A549 (cell line): ENCODE results near the gene NPBWR2.

Experiments used
- BHLHE40 ChIP-seq: IDR thresholded peaks from 2 replicates; pipeline ENCODE4 v1.6.1; 2012; ENCODE audit warnings: low read depth, low read length, inconsistent platforms
- HOXB5 ChIP-seq: fragments of 250-450 bp; sonication (Bioruptor Pico); IDR thresholded peaks from 2 replicates; pipeline ENCODE4 v1.5.0; 2020; ENCODE audit warnings: mild to moderate bottlenecking, moderate library complexity
- MAFK ChIP-seq: fragments of 450-650 bp; IDR thresholded peaks from 2 replicates; pipeline ENCODE4 v1.6.1; 2014; ENCODE audit not compliant: partially characterized antibody
- PBX3 ChIP-seq: IDR thresholded peaks from 2 replicates; pipeline ENCODE4 v1.6.1; 2012
- PHF8 ChIP-seq: fragments of 200-600 bp; sonication (generic); IDR thresholded peaks from 2 replicates; pipeline ENCODE4 v1.6.1; 2016; ENCODE audit warnings: low read depth, mild to moderate bottlenecking, antibody characterized with exemption, moderate library complexity, borderline replicate concordance
- POLR2A ChIP-seq: IDR thresholded peaks from 2 replicates; pipeline ENCODE4 v1.6.1; 2012; ENCODE audit warnings: mild to moderate bottlenecking, low read length
- RFX5 ChIP-seq: fragments of 450-650 bp; IDR thresholded peaks from 2 replicates; pipeline ENCODE4 v1.7.1; 2014; ENCODE audit warnings: antibody characterized with exemption, mild to moderate bottlenecking, moderate library complexity
- SMC3 ChIP-seq: fragments of >200 bp; sonication (Bioruptor Twin); formaldehyde crosslinking; IDR thresholded peaks from 3 replicates; pipeline ENCODE4 v1.6.1; 2018; ENCODE audit warnings: inconsistent platforms
- ZFP36 ChIP-seq: fragments of 450-650 bp; IDR thresholded peaks from 2 replicates; pipeline ENCODE4 v1.6.1; 2014; ENCODE audit warnings: borderline replicate concordance; ENCODE audit not compliant: partially characterized antibody
- TF ChIP-seq, protein P1 (sequence below): fragments of >200 bp; sonication (Bioruptor Twin); formaldehyde crosslinking; IDR thresholded peaks from 3 replicates; pipeline ENCODE4 v1.5.1; 2016
- TF ChIP-seq, protein P2 (sequence below): fragments of 200-600 bp; sonication (generic); IDR thresholded peaks from 2 replicates; pipeline ENCODE4 v1.6.1; 2016; ENCODE audit warnings: antibody characterized with exemption, mild to moderate bottlenecking, moderate library complexity
- TF ChIP-seq, protein P3 (sequence below): IDR thresholded peaks from 2 replicates; pipeline ENCODE4 v1.6.1; 2012
- TF ChIP-seq, protein P4 (sequence below): fragments of >200 bp; sonication (Bioruptor Twin); formaldehyde crosslinking; IDR thresholded peaks from 3 replicates; pipeline ENCODE4 v1.6.1; 2016

- TF ChIP-seq PBX3, result no peak
- TF ChIP-seq PHF8, result no peak
- TF ChIP-seq POLR2A, result no peak
- no peak for TF ChIP-seq ZFP36
- TF ChIP-seq, protein P1, sequence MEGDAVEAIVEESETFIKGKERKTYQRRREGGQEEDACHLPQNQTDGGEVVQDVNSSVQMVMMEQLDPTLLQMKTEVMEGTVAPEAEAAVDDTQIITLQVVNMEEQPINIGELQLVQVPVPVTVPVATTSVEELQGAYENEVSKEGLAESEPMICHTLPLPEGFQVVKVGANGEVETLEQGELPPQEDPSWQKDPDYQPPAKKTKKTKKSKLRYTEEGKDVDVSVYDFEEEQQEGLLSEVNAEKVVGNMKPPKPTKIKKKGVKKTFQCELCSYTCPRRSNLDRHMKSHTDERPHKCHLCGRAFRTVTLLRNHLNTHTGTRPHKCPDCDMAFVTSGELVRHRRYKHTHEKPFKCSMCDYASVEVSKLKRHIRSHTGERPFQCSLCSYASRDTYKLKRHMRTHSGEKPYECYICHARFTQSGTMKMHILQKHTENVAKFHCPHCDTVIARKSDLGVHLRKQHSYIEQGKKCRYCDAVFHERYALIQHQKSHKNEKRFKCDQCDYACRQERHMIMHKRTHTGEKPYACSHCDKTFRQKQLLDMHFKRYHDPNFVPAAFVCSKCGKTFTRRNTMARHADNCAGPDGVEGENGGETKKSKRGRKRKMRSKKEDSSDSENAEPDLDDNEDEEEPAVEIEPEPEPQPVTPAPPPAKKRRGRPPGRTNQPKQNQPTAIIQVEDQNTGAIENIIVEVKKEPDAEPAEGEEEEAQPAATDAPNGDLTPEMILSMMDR, result no peak
- TF ChIP-seq, protein P2, sequence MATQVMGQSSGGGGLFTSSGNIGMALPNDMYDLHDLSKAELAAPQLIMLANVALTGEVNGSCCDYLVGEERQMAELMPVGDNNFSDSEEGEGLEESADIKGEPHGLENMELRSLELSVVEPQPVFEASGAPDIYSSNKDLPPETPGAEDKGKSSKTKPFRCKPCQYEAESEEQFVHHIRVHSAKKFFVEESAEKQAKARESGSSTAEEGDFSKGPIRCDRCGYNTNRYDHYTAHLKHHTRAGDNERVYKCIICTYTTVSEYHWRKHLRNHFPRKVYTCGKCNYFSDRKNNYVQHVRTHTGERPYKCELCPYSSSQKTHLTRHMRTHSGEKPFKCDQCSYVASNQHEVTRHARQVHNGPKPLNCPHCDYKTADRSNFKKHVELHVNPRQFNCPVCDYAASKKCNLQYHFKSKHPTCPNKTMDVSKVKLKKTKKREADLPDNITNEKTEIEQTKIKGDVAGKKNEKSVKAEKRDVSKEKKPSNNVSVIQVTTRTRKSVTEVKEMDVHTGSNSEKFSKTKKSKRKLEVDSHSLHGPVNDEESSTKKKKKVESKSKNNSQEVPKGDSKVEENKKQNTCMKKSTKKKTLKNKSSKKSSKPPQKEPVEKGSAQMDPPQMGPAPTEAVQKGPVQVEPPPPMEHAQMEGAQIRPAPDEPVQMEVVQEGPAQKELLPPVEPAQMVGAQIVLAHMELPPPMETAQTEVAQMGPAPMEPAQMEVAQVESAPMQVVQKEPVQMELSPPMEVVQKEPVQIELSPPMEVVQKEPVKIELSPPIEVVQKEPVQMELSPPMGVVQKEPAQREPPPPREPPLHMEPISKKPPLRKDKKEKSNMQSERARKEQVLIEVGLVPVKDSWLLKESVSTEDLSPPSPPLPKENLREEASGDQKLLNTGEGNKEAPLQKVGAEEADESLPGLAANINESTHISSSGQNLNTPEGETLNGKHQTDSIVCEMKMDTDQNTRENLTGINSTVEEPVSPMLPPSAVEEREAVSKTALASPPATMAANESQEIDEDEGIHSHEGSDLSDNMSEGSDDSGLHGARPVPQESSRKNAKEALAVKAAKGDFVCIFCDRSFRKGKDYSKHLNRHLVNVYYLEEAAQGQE, result no peak
- no peak for TF ChIP-seq MAFK
- no peak for TF ChIP-seq RFX5
- no peak for TF ChIP-seq BHLHE40
- TF ChIP-seq, protein P3, sequence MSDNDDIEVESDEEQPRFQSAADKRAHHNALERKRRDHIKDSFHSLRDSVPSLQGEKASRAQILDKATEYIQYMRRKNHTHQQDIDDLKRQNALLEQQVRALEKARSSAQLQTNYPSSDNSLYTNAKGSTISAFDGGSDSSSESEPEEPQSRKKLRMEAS, result no peak
- no peak for TF ChIP-seq SMC3
- TF ChIP-seq HOXB5, result no peak
- TF ChIP-seq, protein P4, sequence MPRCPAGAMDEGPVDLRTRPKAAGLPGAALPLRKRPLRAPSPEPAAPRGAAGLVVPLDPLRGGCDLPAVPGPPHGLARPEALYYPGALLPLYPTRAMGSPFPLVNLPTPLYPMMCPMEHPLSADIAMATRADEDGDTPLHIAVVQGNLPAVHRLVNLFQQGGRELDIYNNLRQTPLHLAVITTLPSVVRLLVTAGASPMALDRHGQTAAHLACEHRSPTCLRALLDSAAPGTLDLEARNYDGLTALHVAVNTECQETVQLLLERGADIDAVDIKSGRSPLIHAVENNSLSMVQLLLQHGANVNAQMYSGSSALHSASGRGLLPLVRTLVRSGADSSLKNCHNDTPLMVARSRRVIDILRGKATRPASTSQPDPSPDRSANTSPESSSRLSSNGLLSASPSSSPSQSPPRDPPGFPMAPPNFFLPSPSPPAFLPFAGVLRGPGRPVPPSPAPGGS, result no peak
These were observed 40.2 kb downstream of the NPBWR2 start for GRCh38 chr20:64067005-64067632.
